AG10803 (cell line): ENCODE results near the gene TMEM138.

Source experiments
- DNase-seq: peaks from one replicate; pipeline ENCODE4 v3.0.0; 2010; ENCODE audit warnings: low read depth
- H3K4me3 ChIP-seq: 2 replicates; pipeline ENCODE4 v1.5.1; 2011; ENCODE audit warnings: mild to moderate bottlenecking, low read length, control low read depth
- TF ChIP-seq, protein P1 (sequence below): conservative IDR thresholded peaks from 2 replicates; pipeline ENCODE4 v1.5.1; 2011; ENCODE audit warnings: mild to moderate bottlenecking, low read length, control low read depth, inconsistent platforms

Gene TMEM138

DNA sequence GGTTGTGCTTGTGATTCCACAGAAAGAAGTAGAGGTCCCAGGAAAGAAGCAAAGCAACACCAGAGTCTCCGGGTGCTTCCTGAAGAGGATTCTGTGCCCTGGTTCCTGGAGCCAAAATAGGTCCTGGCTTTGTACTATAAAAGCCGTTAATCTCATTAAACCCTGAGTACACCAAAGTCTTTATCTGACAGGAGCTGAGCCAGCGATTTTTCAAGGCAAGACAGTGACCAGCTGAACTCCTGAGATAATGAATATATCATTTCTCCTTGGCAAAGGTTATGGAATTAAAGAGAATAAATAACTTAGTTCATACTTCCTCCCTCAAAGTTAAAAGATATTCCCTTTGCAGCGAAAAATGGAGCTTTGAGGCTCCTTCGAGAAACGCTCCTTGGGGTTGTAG lies 5.2 kb downstream of the TMEM138 start:
- TF ChIP-seq, protein P1, sequence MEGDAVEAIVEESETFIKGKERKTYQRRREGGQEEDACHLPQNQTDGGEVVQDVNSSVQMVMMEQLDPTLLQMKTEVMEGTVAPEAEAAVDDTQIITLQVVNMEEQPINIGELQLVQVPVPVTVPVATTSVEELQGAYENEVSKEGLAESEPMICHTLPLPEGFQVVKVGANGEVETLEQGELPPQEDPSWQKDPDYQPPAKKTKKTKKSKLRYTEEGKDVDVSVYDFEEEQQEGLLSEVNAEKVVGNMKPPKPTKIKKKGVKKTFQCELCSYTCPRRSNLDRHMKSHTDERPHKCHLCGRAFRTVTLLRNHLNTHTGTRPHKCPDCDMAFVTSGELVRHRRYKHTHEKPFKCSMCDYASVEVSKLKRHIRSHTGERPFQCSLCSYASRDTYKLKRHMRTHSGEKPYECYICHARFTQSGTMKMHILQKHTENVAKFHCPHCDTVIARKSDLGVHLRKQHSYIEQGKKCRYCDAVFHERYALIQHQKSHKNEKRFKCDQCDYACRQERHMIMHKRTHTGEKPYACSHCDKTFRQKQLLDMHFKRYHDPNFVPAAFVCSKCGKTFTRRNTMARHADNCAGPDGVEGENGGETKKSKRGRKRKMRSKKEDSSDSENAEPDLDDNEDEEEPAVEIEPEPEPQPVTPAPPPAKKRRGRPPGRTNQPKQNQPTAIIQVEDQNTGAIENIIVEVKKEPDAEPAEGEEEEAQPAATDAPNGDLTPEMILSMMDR, result no peak
- DNase-seq, result no peak

DNA sequence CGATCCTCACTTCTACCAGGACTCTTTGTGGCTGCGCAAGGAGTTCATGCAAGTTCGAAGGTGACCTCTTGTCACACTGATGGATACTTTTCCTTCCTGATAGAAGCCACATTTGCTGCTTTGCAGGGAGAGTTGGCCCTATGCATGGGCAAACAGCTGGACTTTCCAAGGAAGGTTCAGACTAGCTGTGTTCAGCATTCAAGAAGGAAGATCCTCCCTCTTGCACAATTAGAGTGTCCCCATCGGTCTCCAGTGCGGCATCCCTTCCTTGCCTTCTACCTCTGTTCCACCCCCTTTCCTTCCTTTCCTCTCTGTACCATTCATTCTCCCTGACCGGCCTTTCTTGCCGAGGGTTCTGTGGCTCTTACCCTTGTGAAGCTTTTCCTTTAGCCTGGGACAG lies 6.5 kb downstream of the TMEM138 start:
- H3K4me3 ChIP-seq, result no peak overlapping the region
- no peak for DNase-seq
- TF ChIP-seq, protein P1, result no peak

More for the DNA sequence above, 5.2 kb downstream of the TMEM138 start:
- no peak overlapping the region for H3K4me3 ChIP-seq

DNA sequence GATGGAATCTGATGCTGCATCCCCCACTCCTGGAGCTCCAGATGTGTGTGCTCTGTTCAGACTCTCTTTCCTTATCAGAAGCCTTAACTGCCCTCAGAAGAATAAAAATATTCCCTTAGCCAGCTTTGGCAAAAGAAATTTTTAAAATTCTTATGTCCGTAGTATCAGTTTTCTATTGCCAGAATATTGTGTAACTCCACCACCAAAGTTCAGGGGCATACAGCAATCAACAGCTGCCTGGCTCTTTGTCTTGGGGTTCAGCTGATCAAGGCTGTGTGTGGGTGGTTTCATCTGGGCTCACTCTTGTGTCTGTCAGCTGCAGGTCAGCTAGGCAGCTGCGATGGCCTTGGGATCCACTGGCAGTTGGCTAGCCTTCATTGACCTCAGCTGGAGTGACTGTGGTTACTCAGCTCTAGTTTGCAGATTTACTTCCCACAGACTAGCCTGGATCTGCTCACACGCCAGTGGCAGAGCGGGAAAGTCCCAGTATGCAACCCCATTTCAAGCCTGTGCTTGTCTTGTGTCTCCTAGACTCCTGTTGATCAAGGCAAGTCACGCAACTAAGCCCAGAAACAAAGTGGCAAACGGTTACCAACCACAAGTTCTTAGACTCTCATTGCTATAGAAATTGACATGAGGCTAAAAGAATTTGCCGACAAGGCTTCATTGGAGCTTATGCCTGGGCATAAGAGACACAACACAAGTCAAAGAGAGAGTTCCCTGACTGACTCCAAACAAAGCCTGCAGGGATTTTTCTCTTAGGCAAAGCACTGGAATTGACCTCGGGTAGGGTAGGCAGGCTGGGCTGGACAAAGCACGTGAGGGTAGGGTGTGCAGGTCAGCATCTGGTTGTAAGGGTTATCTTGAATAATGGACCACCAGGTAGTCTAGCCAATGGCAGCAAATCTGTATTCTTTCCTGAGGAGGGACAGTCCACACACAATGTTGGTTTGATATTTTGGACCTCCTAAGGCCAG lies 7.5 kb downstream of the TMEM138 start:
- no peak overlapping the region for H3K4me3 ChIP-seq
- DNase-seq, result peak; percentile 90
- TF ChIP-seq, protein P1, result no peak

DNA sequence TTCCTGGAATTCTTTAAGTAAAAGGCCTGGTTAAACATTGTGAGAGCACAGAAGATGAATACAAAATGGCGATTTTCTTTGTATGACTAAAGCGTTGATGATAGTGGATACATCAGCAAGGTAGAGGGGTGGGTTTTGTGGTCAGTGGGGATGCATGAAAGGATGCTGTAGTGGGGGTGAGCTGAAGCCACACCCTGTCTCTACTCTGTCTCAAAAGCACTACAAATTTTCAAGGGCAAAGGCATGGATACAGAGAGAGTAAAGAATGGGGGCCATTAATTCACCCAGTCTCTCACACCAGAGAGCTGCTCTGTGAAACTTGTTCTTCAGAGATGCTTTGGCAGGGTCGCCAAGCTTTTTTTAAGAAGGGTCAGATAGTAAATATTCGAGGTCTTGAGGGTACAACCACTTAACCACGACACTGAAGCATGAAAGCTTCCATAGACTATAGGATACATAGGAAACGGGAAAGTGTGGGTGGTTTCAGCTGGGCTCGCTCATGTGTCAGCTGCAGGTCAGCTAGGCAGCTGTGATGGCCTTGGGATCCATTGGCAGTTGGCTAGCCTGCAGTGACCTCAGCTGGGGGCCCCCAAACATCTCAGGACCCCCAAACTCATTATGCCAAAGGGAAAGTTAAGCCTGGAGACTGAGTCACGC lies 8.3 kb downstream of the TMEM138 start:
- TF ChIP-seq, protein P1, result no peak
- no peak overlapping the region for H3K4me3 ChIP-seq
- DNase-seq, result no peak

DNA sequence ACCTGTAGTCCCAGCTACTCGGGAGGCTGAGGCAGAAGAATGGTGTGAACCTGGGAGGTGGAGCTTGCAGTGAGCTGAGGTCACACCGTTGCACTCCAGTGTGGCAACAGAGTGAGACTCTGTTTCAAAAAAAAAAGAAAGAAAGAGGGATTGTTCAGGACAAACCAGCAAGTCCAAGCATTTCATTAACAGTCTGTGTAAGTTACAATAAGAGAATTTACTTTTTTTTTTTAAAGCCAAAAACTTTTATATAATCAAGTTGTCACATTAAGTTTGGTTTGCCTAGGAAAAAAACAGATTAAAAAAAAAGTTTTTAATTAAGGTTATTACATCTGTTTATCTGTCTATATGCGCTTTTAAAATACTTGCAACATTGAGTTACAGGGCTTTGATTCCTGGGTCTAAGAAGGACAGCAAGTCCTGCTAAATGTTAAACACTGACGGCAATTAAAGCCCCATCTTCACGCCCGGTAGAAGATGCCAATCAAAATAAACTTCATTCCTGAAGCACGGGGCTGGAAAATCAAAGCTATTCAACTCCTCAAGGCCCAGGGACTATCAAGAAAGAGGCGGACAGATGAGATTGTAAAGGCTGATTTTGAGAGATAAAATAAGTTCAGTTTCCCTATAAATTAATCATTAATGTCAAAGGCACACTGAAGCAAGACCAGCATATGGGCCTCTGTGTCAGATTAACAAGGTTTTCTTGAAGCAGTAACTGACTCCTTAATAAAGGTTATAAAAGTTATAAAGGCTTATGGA lies 10.7 kb downstream of the TMEM138 start:
- no peak overlapping the region for H3K4me3 ChIP-seq
- TF ChIP-seq, protein P1, result no peak
- no peak for DNase-seq

DNA sequence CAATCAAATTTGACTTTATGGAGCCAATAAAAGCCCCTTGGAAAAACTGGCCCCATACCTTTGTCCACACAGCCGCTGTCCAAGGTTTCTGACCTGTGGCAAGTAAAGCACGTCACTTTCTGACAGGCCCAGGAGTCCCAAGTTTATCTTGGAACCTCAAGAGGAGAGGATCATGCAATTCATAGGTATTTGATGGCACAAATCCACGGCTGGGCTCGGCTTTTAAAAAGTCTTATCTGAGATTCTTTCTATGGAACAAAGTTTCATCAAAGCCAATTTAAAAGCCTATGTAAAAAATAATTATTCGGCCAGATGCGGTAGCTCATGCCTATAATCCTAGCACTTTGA lies 13.6 kb downstream of the TMEM138 start:
- TF ChIP-seq, protein P1, result no peak
- DNase-seq, result no peak
- no peak overlapping the region for H3K4me3 ChIP-seq
